IPS-18c (cell line): ENCODE measurements around the gene OSBPL3.
A peak's percentile ranks its signal among the peaks of the same experiment; 100 is the strongest.

Experiments used
- H3K4me3 ChIP-seq: 2 replicates; pipeline ENCODE4 v1.7.0; 2013; ENCODE audit warnings: low read depth, mild to moderate bottlenecking, low read length, moderate library complexity; ENCODE audit not compliant: insufficient read depth
- H3K9me3 ChIP-seq: one replicate; pipeline ENCODE4 v1.6.1; 2013; ENCODE audit warnings: mild to moderate bottlenecking, low read length, moderate library complexity; ENCODE audit not compliant: control insufficient read depth, insufficient read depth

Gene OSBPL3

GRCh38 chr7:24757353-24758275, 222.4 kb downstream of the OSBPL3 start, which contains the start of gene GSDME:
Gene GSDME, minus strand, starts transcription at chr7:24757464. Its CDS starts 7,690 bp downstream, at chr7:24749774.
- H3K9me3 ChIP-seq, result no peaks in the 10 kb centered on the region
- H3K4me3 ChIP-seq, result peak within 1 kb of the TSS; percentile 72

GRCh38 chr7:24756545-24757352, 223.2 kb downstream of the OSBPL3 start:
- Histone ChIP-seq H3K4me3 (peak overlapping the region; percentile 72), H3K9me3 (no peaks in the 10 kb centered on the region)

- peak overlapping the region; percentile 72; the same call in 1 of the 2 replicates for H3K4me3 ChIP-seq
Measured at GRCh38 chr7:24755541-24756407, 224.2 kb downstream of the OSBPL3 start.

GRCh38 chr7:24754906-24755506, 225.0 kb downstream of the OSBPL3 start:
- no peak overlapping the region for H3K4me3 ChIP-seq
- no peaks in the 10 kb centered on the region for H3K9me3 ChIP-seq

More at GRCh38 chr7:24755541-24756407, 224.2 kb downstream of the OSBPL3 start:
- H3K9me3 ChIP-seq, result no peaks in the 10 kb centered on the region

- Histone ChIP-seq H3K9me3 (no peaks in the 10 kb centered on the region), H3K4me3 (no peak overlapping the region)
Measured at GRCh38 chr7:24752073-24752800, 227.7 kb downstream of the OSBPL3 start.

- H3K4me3 ChIP-seq, result no peak overlapping the region
- no peaks in the 10 kb centered on the region for H3K9me3 ChIP-seq
Measured at GRCh38 chr7:24751484-24751883, 228.5 kb downstream of the OSBPL3 start.

- no peak overlapping the region for H3K4me3 ChIP-seq
Measured at GRCh38 chr7:24750441-24751055, 229.4 kb downstream of the OSBPL3 start.

GRCh38 chr7:24748521-24748920, 231.5 kb downstream of the OSBPL3 start:
- no peak overlapping the region for H3K4me3 ChIP-seq
- H3K9me3 ChIP-seq, result no peaks in the 10 kb centered on the region

More at GRCh38 chr7:24750441-24751055, 229.4 kb downstream of the OSBPL3 start:
- no peaks in the 10 kb centered on the region for H3K9me3 ChIP-seq
